B cell (primary cell): ENCODE results near the gene DDR2.

ENCODE experiments used
- EZH2 ChIP-seq: IDR thresholded peaks from 2 replicates; pipeline ENCODE4 v1.6.1; 2012; ENCODE audit warnings: borderline replicate concordance, low read depth, mild to moderate bottlenecking, moderate library complexity, low read length; ENCODE audit not compliant: insufficient read depth, poor library complexity, severe bottlenecking
- TF ChIP-seq, protein P1 (sequence below): fragments of 200-600 bp; IDR thresholded peaks from one replicate; pipeline ENCODE4 v1.8.0; 2022; ENCODE audit warnings: antibody characterized with exemption, mild to moderate bottlenecking

DNA sequence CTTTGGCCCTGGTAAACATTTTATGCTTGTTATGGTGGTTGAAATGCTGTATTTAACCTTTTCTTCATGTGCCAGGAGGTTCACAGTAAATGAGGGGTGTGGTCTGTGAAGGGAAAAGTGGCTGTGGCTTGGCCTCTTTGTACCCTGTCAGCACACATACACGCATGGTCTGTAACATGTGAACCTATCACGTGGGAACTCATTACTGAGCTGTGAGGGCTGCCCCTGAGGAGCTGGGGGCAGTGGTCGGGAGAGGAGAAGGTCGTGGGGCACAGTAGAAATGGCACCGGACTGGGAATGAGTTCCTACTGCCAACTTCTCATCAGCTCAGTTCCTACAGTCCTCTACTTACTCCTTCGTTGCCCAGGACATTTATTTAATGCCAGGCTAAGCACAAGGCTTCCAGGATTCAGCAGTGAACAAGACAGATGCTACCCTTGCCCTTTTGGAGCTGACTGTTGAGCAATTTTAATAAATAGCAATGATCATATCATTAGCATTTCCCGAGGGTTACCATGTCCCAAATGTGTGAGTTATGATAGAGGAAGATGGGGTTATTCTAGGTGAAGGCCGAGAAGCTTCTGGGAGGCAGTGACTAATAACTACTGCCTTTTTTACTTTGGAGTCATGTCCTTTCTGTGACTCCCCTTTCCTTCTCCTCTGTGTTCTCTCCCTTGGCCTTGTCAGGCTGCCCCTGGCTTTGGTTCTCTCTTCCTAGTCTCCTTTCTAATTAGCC, 38.8 kb downstream of the DDR2 start:
- TF ChIP-seq, protein P1, sequence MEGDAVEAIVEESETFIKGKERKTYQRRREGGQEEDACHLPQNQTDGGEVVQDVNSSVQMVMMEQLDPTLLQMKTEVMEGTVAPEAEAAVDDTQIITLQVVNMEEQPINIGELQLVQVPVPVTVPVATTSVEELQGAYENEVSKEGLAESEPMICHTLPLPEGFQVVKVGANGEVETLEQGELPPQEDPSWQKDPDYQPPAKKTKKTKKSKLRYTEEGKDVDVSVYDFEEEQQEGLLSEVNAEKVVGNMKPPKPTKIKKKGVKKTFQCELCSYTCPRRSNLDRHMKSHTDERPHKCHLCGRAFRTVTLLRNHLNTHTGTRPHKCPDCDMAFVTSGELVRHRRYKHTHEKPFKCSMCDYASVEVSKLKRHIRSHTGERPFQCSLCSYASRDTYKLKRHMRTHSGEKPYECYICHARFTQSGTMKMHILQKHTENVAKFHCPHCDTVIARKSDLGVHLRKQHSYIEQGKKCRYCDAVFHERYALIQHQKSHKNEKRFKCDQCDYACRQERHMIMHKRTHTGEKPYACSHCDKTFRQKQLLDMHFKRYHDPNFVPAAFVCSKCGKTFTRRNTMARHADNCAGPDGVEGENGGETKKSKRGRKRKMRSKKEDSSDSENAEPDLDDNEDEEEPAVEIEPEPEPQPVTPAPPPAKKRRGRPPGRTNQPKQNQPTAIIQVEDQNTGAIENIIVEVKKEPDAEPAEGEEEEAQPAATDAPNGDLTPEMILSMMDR: no peak
- no peak for TF ChIP-seq EZH2
